ENCODE results near the gene DCLK1. TPM values are rescaled to one million over a fixed set of nuclear protein-coding genes. Genes with fewer than 3 reads are reported as not detected.

The DCLK1 gene
- total and polyA plus RNA-seq, 10 of the 15 experiments (the other 5 are each of a cell fraction or from before 2014, with no cell fraction given): not detected

DNA sequence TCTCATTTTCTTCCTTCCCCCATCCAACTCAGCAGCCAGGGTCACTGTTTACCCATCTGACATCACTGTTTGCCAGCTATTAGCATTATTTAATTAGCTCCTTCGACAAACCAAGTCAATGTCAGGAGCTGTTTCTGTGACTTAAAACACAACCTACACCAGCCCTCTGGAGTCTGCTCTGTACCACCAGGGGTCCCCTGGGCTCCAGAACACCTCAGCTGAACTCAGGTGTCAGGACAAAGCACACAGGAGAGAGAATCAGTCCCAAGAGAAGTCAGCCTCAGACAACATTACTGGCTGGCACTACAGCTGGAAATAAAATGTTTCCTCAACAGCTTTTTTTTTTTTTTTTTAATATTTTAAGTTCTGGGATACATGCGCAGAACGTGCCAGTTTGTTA, 45.1 kb downstream of the DCLK1 start:
- BruUV-seq (replicated peaks): no TSS peak
- H3K27ac ChIP-seq (ENCODE audit: control insufficient read depth, insufficient read depth): no peak overlapping the region
- FAIRE-seq (no peak), DNase-seq (ENCODE audit: low read depth, low spot score) (no peak), ATAC-seq (no peak)
- no peak overlapping the region for H3K4me3 ChIP-seq
- H3K4me2 ChIP-seq (ENCODE audit: control insufficient read depth, insufficient read depth): no peak overlapping the region
- TF ChIP-seq, protein P1, sequence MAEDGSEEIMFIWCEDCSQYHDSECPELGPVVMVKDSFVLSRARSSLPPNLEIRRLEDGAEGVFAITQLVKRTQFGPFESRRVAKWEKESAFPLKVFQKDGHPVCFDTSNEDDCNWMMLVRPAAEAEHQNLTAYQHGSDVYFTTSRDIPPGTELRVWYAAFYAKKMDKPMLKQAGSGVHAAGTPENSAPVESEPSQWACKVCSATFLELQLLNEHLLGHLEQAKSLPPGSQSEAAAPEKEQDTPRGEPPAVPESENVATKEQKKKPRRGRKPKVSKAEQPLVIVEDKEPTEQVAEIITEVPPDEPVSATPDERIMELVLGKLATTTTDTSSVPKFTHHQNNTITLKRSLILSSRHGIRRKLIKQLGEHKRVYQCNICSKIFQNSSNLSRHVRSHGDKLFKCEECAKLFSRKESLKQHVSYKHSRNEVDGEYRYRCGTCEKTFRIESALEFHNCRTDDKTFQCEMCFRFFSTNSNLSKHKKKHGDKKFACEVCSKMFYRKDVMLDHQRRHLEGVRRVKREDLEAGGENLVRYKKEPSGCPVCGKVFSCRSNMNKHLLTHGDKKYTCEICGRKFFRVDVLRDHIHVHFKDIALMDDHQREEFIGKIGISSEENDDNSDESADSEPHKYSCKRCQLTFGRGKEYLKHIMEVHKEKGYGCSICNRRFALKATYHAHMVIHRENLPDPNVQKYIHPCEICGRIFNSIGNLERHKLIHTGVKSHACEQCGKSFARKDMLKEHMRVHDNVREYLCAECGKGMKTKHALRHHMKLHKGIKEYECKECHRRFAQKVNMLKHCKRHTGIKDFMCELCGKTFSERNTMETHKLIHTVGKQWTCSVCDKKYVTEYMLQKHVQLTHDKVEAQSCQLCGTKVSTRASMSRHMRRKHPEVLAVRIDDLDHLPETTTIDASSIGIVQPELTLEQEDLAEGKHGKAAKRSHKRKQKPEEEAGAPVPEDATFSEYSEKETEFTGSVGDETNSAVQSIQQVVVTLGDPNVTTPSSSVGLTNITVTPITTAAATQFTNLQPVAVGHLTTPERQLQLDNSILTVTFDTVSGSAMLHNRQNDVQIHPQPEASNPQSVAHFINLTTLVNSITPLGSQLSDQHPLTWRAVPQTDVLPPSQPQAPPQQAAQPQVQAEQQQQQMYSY (CRISPR knock-in tag; IDR thresholded peaks at IDR 0.05): no peak
- TF ChIP-seq CBX5 (IDR thresholded peaks at IDR 0.05; ENCODE audit: low read depth) (no peak), NRF1 (conservative IDR thresholded peaks at IDR 0.05; ENCODE audit: low read depth, low read length) (no peak)
- SMC1A ChIA-PET (ENCODE audit: uncharacterized antibody, unreplicated experiment): interaction anchor here (1.5 kb wide), 1 partner anchor 11 kb away, joined by 3 read pairs; no protein-coding TSS in a partner anchor
- no peaks in the 10 kb centered on the region for H3K4me1 ChIP-seq (ENCODE audit: control insufficient read depth, insufficient read depth, low read length)
- no peaks in the 10 kb centered on the region for H4K20me1 ChIP-seq (ENCODE audit: control insufficient read depth, insufficient read depth)
- in situ Hi-C loops (cut with MboI): no loop called here
- POLR2A ChIA-PET: no interaction called here
- 70% methylated on average over 3 of the region's 3 CpGs for WGBS (ENCODE audit: insufficient coverage, insufficient replicate concordance, low lambda C conversion rate, missing lambda C conversion rate)
- no peaks in the 10 kb centered on the region for H3K27me3 ChIP-seq (replicated peaks in 1 of 2; ENCODE audit: control insufficient read depth in 2 of 2, insufficient read depth in 2 of 2, low read length in 1 of 2)
- RAD21 ChIA-PET (ENCODE audit: unreplicated experiment): interaction anchor here (0.8 kb wide), 1 partner anchor 189 kb away, joined by 3 read pairs; no protein-coding TSS in a partner anchor
- H3K36me3 ChIP-seq (ENCODE audit: control insufficient read depth in 2 of 2, insufficient read depth in 2 of 2, low read length in 1 of 2): no peaks in the 10 kb centered on the region
- H3K79me2 ChIP-seq (ENCODE audit: control insufficient read depth, insufficient read depth, low read length): no peaks in the 10 kb centered on the region
- H2AFZ ChIP-seq (ENCODE audit: control insufficient read depth, low read depth, low read length): no peak overlapping the region
- no peaks in the 10 kb centered on the region for H3K9me3 ChIP-seq (replicated peaks; ENCODE audit: control insufficient read depth, insufficient read depth, low read length)
- CTCF ChIA-PET: interaction anchor here (0.6 to 0.9 kb wide), 2 partner anchors 108 to 132 kb away, joined by 3 read pairs; no protein-coding TSS in a partner anchor
- H3K9ac ChIP-seq (ENCODE audit: control insufficient read depth, insufficient read depth, low read length): no peak overlapping the region
- intact Hi-C loops (cut with micrococcal nuclease; ENCODE audit: unreplicated experiment): no loop called here

DNA sequence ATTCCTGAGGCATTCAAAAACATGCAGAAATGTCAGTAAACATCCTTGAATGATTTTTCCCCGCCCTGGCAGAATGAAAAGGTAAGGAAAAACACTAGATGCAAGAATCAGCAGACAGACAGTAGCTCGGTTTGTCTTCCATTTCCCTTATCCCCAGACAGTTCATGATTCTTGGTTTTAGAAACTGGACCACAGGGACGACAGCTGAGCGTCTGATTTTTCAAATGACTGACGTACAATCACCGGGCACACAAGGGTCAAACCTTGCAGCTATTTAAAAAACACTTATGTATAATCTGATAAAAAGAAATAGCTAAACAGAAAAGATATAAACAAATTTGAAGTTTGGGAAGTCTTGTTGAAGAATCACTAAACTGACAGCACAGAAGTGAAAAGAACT, 47.1 kb downstream of the DCLK1 start:
- H4K20me1 ChIP-seq (ENCODE audit: control insufficient read depth, insufficient read depth): no peaks in the 10 kb centered on the region
- H3K4me1 ChIP-seq (ENCODE audit: control insufficient read depth, insufficient read depth, low read length): no peaks in the 10 kb centered on the region
- H3K9me3 ChIP-seq (replicated peaks; ENCODE audit: control insufficient read depth, insufficient read depth, low read length): no peaks in the 10 kb centered on the region
- H3K27me3 ChIP-seq (replicated peaks in 1 of 2; ENCODE audit: control insufficient read depth in 2 of 2, insufficient read depth in 2 of 2, low read length in 1 of 2): no peaks in the 10 kb centered on the region
- RAD21 ChIA-PET (ENCODE audit: unreplicated experiment): interaction anchor here (1.0 kb wide), 1 partner anchor 190 kb away, joined by 3 read pairs; no protein-coding TSS in a partner anchor
- no TSS peak for BruUV-seq (replicated peaks)
- ATAC-seq: no peak
- CTCF ChIA-PET: no interaction called here
- POLR2A ChIA-PET: no interaction called here
- no peak overlapping the region for H3K9ac ChIP-seq (ENCODE audit: control insufficient read depth, insufficient read depth, low read length)
- WGBS (ENCODE audit: insufficient coverage, insufficient replicate concordance, low lambda C conversion rate, missing lambda C conversion rate): 46% methylated on average over 6 of the region's 6 CpGs
- no peak for DNase-seq (ENCODE audit: low read depth, low spot score)
- in situ Hi-C loops (cut with MboI): no loop called here
- no peak overlapping the region for H3K27ac ChIP-seq (ENCODE audit: control insufficient read depth, insufficient read depth)
- SMC1A ChIA-PET (ENCODE audit: uncharacterized antibody, unreplicated experiment): no interaction called here
- no peak for FAIRE-seq
- no peak overlapping the region for H2AFZ ChIP-seq (ENCODE audit: control insufficient read depth, low read depth, low read length)
- no peaks in the 10 kb centered on the region for H3K79me2 ChIP-seq (ENCODE audit: control insufficient read depth, insufficient read depth, low read length)
- H3K4me2 ChIP-seq (ENCODE audit: control insufficient read depth, insufficient read depth): no peak overlapping the region
- intact Hi-C loops (cut with micrococcal nuclease; ENCODE audit: unreplicated experiment): no loop called here
- H3K36me3 ChIP-seq (ENCODE audit: control insufficient read depth in 2 of 2, insufficient read depth in 2 of 2, low read length in 1 of 2): no peaks in the 10 kb centered on the region
- no peak overlapping the region for H3K4me3 ChIP-seq
- TF ChIP-seq, protein P2, sequence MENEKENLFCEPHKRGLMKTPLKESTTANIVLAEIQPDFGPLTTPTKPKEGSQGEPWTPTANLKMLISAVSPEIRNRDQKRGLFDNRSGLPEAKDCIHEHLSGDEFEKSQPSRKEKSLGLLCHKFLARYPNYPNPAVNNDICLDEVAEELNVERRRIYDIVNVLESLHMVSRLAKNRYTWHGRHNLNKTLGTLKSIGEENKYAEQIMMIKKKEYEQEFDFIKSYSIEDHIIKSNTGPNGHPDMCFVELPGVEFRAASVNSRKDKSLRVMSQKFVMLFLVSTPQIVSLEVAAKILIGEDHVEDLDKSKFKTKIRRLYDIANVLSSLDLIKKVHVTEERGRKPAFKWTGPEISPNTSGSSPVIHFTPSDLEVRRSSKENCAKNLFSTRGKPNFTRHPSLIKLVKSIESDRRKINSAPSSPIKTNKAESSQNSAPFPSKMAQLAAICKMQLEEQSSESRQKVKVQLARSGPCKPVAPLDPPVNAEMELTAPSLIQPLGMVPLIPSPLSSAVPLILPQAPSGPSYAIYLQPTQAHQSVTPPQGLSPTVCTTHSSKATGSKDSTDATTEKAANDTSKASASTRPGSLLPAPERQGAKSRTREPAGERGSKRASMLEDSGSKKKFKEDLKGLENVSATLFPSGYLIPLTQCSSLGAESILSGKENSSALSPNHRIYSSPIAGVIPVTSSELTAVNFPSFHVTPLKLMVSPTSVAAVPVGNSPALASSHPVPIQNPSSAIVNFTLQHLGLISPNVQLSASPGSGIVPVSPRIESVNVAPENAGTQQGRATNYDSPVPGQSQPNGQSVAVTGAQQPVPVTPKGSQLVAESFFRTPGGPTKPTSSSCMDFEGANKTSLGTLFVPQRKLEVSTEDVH (IDR thresholded peaks at IDR 0.05; ENCODE audit: low read depth, partially characterized antibody): no peak
- TF ChIP-seq ZNF384 (IDR thresholded peaks at IDR 0.05; ENCODE audit: borderline replicate concordance, low read depth, low read length): no peak
- no peak for TF ChIP-seq TAF1 (IDR thresholded peaks at IDR 0.05; ENCODE audit: borderline replicate concordance, low read depth, low read length)
- TF ChIP-seq, protein P1 (CRISPR knock-in tag; IDR thresholded peaks at IDR 0.05): no peak
